NOMO-1 treated with DMSO at 0.1 percent for 48 hours (cell line): Measurements from ENCODE around the gene POU2F3.

Experiments
- DNase-seq: peaks from one replicate; lab custom pipeline; 2025; ENCODE audit not compliant: unreplicated experiment; lab: John Stamatoyannopoulos, UW

POU2F3 gene

DNA sequence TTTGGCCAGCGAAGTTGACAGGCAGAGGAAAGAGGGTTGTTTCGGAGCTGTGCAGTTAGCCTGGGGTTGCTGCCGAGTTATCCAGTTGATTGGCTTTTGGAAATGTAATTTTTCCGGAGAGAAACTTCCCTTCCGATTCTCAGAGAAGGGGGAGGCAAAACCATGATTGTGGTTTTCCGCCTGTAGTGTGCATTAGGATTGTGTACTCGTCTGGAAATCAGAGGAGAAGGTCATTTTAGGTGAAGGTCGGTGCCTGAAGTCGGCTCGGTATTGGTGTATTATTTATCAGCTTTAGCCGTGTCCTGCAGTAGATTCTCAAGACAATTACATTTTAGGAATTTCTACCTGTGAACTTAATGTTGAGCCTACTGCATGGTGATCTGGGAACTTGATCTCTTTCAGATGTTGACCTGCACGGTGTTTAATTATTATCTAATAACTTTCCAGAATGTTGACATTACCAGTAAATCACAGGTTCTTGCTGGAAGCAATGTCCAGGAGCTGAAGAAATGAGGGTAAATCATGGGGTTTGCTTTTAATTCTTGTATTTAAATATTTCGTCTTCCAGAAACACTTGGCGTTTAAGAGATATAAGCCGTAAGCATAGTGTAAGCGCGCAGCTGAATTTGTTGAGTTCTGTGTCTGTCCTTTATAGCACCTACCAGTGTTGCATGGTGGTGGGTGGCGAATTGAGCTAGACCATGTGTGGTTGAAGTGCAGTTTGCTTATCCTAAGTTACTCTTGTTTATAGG lies 97.6 kb downstream of the POU2F3 start:
- no peak for DNase-seq

GRCh38 chr11:120338107-120338933 lies 98.4 kb downstream of the POU2F3 start:
- DNase-seq: no peak

DNA sequence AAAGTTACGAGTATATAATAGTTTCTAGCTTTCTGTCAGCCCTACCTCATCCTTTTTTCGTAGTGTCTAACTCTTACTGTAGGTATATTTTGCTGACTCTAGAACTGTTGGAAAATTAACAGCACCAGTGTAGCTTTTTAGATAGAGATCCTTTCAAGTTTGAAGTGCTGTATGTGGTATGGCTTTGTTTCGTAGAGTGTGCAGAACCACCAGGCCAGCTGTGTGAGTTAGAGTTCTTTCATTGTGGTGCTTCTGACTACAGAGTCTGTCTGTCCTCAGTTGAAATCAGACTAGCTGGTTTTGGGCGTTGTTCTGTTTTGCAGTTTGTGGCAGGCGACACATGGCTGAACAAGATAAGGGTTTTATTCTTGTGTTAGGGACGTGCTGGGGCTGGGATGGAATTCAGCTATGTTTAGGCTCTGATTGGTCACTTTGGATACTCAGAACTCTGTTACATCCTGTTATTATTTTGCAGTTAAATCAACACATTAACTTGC lies 99.5 kb downstream of the POU2F3 start:
- DNase-seq: no peak

- no peak for DNase-seq
Measured at GRCh38 chr11:120340529-120340928, 100.6 kb downstream of the POU2F3 start.

- no peak for DNase-seq
Measured at GRCh38 chr11:120342226-120342625, 102.3 kb downstream of the POU2F3 start.

DNA sequence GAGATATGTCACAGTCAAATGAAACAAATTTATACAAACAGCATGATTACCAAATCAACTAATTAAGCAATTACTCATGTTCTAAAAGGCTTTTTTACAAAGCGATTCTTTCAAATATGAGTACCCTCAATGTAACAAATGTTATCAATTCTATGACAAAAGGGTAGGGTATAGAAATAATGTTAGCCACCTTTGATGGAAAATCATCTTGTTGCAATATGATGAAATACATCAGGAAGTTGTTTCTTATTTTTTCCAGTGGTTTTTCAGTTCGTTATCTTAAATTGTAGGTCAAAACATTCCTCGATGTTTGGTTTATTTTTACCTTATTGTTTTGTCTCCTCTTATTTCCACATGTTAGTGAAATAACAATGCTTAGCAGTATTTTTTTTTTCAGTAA lies 102.7 kb downstream of the POU2F3 start:
- DNase-seq: no peak

DNA sequence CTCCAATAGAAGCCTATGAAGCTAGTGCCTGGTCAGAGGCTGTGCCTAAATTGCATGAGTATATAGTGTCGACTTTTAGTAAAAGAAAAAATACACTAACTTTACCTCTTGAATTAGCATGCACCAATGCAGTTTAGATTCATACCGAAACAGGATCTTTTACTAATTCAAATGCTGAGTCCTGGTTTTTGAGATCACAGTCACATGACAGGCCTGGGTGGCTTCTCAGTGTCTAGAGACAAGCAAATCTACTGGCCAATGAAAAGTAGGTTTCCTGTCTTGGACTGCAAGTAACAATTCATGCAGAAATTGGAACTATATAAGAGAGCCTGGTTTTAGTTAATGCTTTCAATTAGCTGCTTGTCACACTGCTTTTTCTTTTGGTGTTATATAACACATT lies 103.5 kb downstream of the POU2F3 start:
- no peak for DNase-seq

DNA sequence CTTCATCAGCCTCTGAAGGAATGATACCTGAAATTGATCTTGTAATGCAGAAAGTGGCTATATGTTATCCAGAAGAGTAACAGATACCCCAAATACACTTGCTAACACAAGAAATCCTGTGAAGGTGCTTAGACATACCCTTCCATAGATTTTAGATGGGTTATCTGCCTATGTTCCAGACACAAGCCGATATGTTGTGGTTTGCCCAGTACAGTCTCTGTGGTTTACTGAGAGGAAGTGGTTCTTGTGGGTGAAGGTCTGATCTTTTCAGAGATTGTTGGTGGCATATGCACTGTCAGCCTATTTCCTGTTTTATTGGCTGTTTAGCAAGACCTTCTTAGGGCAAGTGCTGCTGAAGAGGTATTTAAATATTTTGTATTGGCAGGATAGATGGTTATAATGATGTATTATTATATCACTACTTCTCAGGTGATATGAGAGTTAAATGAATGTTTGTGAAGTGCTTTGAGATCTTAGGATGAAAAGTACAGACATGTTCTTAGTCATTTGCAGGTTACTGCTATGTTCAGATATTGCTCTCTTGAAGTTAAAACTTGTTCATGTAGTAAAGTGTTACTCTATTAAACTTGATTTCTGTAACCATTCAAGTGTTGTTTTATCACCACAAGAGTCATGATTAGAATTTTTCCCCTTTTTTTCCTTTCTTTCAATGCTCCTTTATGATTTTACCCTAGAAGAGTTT lies 104.5 kb downstream of the POU2F3 start:
- DNase-seq: peak; percentile 92

GRCh38 chr11:120346233-120346632 lies 106.3 kb downstream of the POU2F3 start:
- no peak for DNase-seq

DNA sequence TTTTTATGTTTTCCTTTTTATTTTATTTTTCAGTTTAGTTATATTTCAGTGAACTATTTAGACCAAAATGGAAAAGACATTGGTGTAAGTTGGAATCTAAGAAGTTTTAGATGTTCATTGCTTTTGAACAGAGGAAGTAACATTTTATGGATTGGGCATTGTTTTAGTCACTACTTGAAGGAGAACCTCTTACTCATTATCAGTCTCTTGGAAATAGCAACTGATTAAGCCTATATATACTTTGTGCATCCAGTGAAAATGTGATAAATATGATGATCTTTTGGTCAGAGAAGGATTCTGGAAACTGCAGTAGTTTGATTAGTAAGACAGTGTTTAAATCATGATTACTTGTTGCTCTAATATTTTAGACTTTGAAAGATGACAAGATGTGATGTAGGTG lies 110.7 kb downstream of the POU2F3 start:
- DNase-seq: no peak

DNA sequence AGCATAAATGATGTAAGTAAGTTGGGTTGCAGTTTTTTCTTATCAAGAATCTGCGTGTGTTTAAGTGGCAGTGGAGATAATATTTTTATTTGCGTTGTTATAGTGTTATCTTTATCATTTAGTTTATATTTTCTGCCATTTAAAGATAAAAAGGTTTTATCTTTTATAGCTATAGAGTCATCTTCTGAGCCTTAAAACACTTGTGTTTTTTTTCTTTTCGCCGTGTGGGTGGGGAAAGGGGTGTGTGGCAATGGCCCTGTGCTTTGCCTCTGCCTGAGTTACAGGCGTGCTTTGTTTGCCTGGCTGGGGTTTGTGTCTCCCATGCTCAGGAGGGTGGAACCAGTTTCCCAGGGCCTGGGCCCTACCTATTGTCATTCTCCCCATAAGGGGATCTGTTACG lies 112.5 kb downstream of the POU2F3 start:
- DNase-seq: no peak

GRCh38 chr11:120354068-120354467 lies 114.1 kb downstream of the POU2F3 start:
- DNase-seq: no peak

GRCh38 chr11:120354779-120355178 lies 114.8 kb downstream of the POU2F3 start:
- no peak for DNase-seq

DNA sequence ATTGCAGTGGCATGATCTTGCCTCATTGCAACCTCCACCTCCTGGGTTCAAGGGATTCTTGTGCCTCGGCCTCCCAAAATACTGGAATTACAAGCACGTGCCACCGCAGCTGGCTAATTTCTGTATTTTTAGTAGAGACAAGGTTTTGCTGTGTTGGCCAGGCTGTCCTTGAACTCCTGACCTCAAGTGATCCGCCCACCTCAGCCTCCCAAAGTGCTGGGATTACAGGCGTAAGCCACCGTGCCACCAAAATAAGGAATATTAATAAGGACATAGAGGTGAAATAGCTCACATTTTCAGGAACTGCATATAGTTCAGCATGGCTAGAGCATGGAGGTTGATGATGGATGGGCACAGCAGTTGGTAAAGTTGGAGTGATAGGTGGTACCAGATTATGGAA lies 117.7 kb downstream of the POU2F3 start:
- no peak for DNase-seq

GRCh38 chr11:120358729-120359128 lies 118.8 kb downstream of the POU2F3 start:
- DNase-seq: no peak

DNA sequence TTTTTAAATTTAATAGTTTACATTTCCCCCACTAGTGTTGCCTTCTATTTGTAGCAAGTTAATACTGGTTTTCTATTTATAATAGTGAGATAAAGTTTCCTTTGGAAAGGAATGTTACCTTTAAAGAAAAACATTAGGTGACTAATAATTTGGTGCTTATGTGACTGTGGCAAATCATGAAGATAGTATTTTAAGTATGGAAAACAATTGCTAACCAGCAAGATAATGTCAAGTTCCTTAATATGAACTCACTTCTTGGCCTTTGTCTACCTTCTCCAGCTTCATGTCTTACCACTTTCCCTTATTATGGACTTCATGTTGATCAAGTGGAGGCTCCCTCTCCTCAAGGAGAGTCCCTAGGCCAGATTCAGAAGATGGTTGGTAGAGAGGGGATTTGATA lies 123.5 kb downstream of the POU2F3 start:
- DNase-seq: no peak

DNA sequence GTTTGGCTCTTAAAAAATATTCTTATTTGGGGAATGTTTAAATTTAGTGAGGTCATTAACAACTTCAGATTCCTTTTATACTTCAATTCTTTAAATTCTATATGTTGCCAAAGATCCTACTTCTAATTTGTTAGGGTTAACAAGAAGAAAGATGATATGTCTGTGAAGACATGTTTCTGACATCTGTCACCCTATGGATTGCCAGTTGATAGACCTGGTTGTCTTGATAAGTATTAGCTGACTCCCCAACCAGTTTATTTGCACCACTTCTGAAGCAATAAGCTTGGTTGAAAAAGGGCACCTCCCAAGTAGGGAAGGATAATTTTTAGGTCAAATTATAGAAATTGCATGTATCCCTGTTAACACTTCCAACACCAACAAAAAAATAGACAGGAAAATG lies 125.6 kb downstream of the POU2F3 start:
- no peak for DNase-seq
